Chondrocyte (in vitro differentiated cells): ENCODE data around the gene ERMAP. TPM values are rescaled to one million over a fixed set of nuclear protein-coding genes. Genes with fewer than 3 reads are reported as not detected.

ENCODE experiments used
- DNase-seq: peaks from one replicate; pipeline ENCODE4 v3.0.0; 2021; ENCODE audit warnings: mixed read lengths, low spot score
- H3K27ac Mint-ChIP-seq: one replicate; pipeline ENCODE4 v1.8.0; 2021; ENCODE audit warnings: mild to moderate bottlenecking, moderate library complexity, mixed read lengths; ENCODE audit not compliant: unreplicated experiment
- H3K27me3 Mint-ChIP-seq: 2 replicates; pipeline ENCODE4 v1.8.0; 2021; ENCODE audit warnings: low read depth, mixed read lengths
- H3K36me3 Mint-ChIP-seq: 2 replicates; pipeline ENCODE4 v1.8.0; 2021; ENCODE audit warnings: low read depth, mixed read lengths
- H3K4me1 Mint-ChIP-seq: 2 replicates; pipeline ENCODE4 v1.8.0; 2021; ENCODE audit warnings: low read depth, mild to moderate bottlenecking, mixed read lengths
- H3K4me3 Mint-ChIP-seq: one replicate; pipeline ENCODE4 v1.8.0; 2021; ENCODE audit warnings: mild to moderate bottlenecking, moderate library complexity, mixed read lengths; ENCODE audit not compliant: unreplicated experiment
- H3K9me3 Mint-ChIP-seq: 2 replicates; pipeline ENCODE4 v1.8.0; 2021; ENCODE audit warnings: low read depth, mixed read lengths
- CTCF ChIP-seq: fragments of 200-600 bp; sonication (generic); IDR thresholded peaks from 2 replicates; pipeline ENCODE4 v1.5.0; 2021; ENCODE audit warnings: antibody characterized with exemption, mild to moderate bottlenecking, moderate library complexity
- total RNA-seq: library from RNA; stranded (reverse); gene quantifications from 3 replicates; pipeline ENCODE4 v1.2.1, GENCODE V29; 2021

ERMAP gene
- total RNA-seq, 1 donor from 2014 or later, result 13.7 TPM

GRCh38 chr1:42780176-42780575 is 36.7 kb upstream of the ERMAP start:
- Mint-ChIP-seq H3K36me3 (peaks cover 39% of the 10 kb centered on the region), H3K27me3 (no peaks in the 10 kb centered on the region), H3K9me3 (no peaks in the 10 kb centered on the region), H3K4me3 (no peak overlapping the region), H3K27ac (no peak overlapping the region), H3K4me1 (no peaks in the 10 kb centered on the region)
- no peak for TF ChIP-seq CTCF
- DNase-seq, result no peak

GRCh38 chr1:42783092-42783491 is 33.8 kb upstream of the ERMAP start:
- no peak for TF ChIP-seq CTCF
- Mint-ChIP-seq H3K36me3 (peaks cover 19% of the 10 kb centered on the region), H3K27me3 (no peaks in the 10 kb centered on the region), H3K27ac (no peak overlapping the region), H3K4me3 (no peak overlapping the region), H3K9me3 (no peaks in the 10 kb centered on the region), H3K4me1 (no peaks in the 10 kb centered on the region)
- no peak for DNase-seq

DNA sequence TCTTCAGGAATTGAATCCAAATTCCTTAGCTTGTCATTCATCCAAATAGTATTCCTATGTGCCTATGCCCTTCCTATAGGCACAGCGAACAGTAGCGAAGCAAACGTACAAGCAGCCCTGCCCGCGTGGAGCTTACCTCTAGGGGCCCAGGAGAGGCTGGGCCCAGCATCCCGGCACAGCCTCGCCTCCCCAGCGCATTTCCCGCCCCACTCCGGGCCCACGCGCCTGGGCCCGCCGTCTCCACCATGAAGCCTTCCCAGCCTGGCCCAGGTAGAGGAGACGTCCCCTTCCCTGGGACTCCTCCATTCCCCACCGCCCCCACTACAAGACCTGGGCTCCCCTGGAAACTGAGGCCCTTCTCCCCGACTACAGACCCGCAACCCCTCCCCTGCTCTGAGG is 32.4 kb upstream of the ERMAP start:
- no peak for DNase-seq
- Mint-ChIP-seq H3K36me3 (peaks cover 14% of the 10 kb centered on the region), H3K27ac (no peak overlapping the region), H3K4me1 (no peaks in the 10 kb centered on the region), H3K9me3 (no peaks in the 10 kb centered on the region), H3K27me3 (no peaks in the 10 kb centered on the region), H3K4me3 (no peak overlapping the region)
- TF ChIP-seq CTCF, result no peak

DNA sequence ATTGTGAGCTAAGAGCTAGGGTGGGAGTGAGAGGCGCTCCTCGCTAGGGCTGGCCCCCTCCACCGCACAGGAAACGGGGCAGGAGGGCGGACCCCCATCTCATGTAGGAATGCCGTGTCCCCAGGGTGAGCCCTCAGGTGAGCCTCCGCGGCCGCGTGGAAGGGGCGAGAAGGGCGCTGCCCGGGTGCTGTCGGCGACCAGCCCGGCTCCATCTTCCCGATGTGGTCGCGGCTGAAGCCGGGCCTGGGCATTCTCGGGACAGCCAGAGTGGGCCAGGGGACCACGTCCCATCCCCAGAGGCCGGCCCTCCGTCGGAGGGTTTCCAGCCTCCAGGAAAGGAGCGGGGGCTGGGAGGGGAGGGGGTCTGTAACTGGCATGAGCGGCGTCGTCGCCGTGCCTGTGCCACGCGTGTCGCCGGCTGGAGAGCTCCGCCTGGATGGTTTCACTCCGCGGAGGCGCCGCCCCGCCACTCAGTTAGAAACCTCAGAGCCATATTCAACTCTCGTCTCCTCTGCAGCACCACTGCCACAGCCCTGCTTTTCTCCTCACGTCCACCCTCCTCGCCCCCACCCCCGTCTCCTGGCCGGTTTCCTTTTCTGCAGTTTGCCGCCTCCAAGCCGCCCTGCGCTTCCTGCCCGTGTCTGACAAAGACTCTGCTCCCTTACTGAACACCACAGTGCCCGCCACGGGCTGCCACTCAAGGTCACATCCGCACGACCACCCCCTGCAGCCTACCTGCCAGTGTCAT is 31.8 kb upstream of the ERMAP start, which contains the start of gene TMEM269:
Gene TMEM269, plus strand, starts transcription at position 46 of the 748 bp plus-strand sequence. CDS start 4,903 bp downstream, outside the sequence.
- H3K4me3 Mint-ChIP-seq, result no peak within 1 kb of the TSS
- H3K4me1 Mint-ChIP-seq, result no peaks in the 10 kb centered on the region
- H3K27me3 Mint-ChIP-seq, result no peaks in the 10 kb centered on the region

GRCh38 chr1:42786097-42786496 is 30.8 kb upstream of the ERMAP start:
- DNase-seq, result no peak
- Mint-ChIP-seq H3K4me3 (no peak overlapping the region), H3K36me3 (peaks cover 9% of the 10 kb centered on the region), H3K27ac (no peak overlapping the region), H3K4me1 (no peaks in the 10 kb centered on the region), H3K27me3 (no peaks in the 10 kb centered on the region), H3K9me3 (no peaks in the 10 kb centered on the region)
- TF ChIP-seq CTCF, result no peak

More for the DNA sequence above, 31.8 kb upstream of the ERMAP start, which contains the start of gene TMEM269:
- no peak for DNase-seq
- Mint-ChIP-seq H3K9me3 (no peaks in the 10 kb centered on the region), H3K36me3 (peaks cover 14% of the 10 kb centered on the region), H3K27ac (no peak within 1 kb of the TSS)
- no peak for TF ChIP-seq CTCF
